ENCODE results near the gene VMP1.

- TF ChIP-seq EZH2 (IDR thresholded peaks at IDR 0.05; ENCODE audit: borderline replicate concordance, low read depth, low read length, severe bottlenecking) (no peak), CTCF (IDR thresholded peaks at IDR 0.05; ENCODE audit: borderline replicate concordance, extremely low read depth, low read length, poor library complexity, severe bottlenecking) (no peak)
Measured at GRCh38 chr17:59666235-59666634, 41.2 kb upstream of the VMP1 start.
